Calu3 (cell line): Measurements from ENCODE around the gene ATP10B. TPM values are rescaled to one million over a fixed set of nuclear protein-coding genes. Genes with fewer than 3 reads are reported as not detected.

Experiments
- BruUV-seq: library from RNA; stranded (reverse); fragments of 400-500 nt; replicated peaks from 2 replicates; lab custom pipeline; 2021; lab: Mats Ljungman, UMichigan
- CTCF ChIA-PET: fragments of 300-600 bp; sonication (Branson Sonifier 250); formaldehyde crosslinking; loops from one replicate; lab custom pipeline; 2022; ENCODE audit warnings: antibody characterized with exemption; lab: Charles Lee
- DNase-seq: peaks from one replicate; pipeline ENCODE4 v3.0.0; 2022
- H3K27ac Mint-ChIP-seq: one replicate; pipeline ENCODE4 v1.8.0; 2022; ENCODE audit warnings: mixed read lengths; ENCODE audit not compliant: unreplicated experiment
- H3K27me3 Mint-ChIP-seq: one replicate; pipeline ENCODE4 v1.8.0; 2022; ENCODE audit warnings: mixed read lengths; ENCODE audit not compliant: unreplicated experiment
- H3K36me3 Mint-ChIP-seq: one replicate; pipeline ENCODE4 v1.8.0; 2022; ENCODE audit warnings: mild to moderate bottlenecking, moderate library complexity, mixed read lengths; ENCODE audit not compliant: insufficient read depth, unreplicated experiment
- H3K4me1 Mint-ChIP-seq: one replicate; pipeline ENCODE4 v1.8.0; 2022; ENCODE audit warnings: mild to moderate bottlenecking, low read depth, mixed read lengths; ENCODE audit not compliant: unreplicated experiment
- H3K4me3 Mint-ChIP-seq: one replicate; pipeline ENCODE4 v1.8.0; 2022; ENCODE audit warnings: mild to moderate bottlenecking, low read depth, moderate library complexity, mixed read lengths; ENCODE audit not compliant: unreplicated experiment
- H3K9me3 Mint-ChIP-seq: one replicate; pipeline ENCODE4 v1.8.0; 2022; ENCODE audit warnings: low read depth, mixed read lengths; ENCODE audit not compliant: unreplicated experiment
- CTCF ChIP-seq: fragments of 200-600 bp; IDR thresholded peaks from one replicate; pipeline ENCODE4 v1.8.0; 2022; ENCODE audit warnings: antibody characterized with exemption; ENCODE audit not compliant: unreplicated experiment
- intact Hi-C: fragments of 100-400 bp; cut with micrococcal nuclease; formaldehyde crosslinking; loops from one replicate; pipeline ENCODE4 v1.10.0; 2022; ENCODE audit not compliant: unreplicated experiment
- total RNA-seq: library from RNA; stranded (reverse); gene quantifications from 2 replicates; pipeline ENCODE4 v1.2.3, GENCODE V29; 2022

Gene ATP10B
- total RNA-seq, 1 experiment from 2014 or later = 1.4 TPM

- intact Hi-C loops = no loop called here
- H3K27me3 Mint-ChIP-seq = peaks cover 12% of the 10 kb centered on the region
- CTCF ChIA-PET = no interaction called here
- BruUV-seq = no TSS peak
- no peaks in the 10 kb centered on the region for H3K9me3 Mint-ChIP-seq
- no peak overlapping the region for H3K4me3 Mint-ChIP-seq
- no peak for DNase-seq
- no peak for TF ChIP-seq CTCF
- H3K27ac Mint-ChIP-seq = no peak overlapping the region
- H3K4me1 Mint-ChIP-seq = peaks cover 19% of the 10 kb centered on the region
- H3K36me3 Mint-ChIP-seq = no peaks in the 10 kb centered on the region
These were observed 210.6 kb downstream of the ATP10B start for GRCh38 chr5:160641405-160641804.

GRCh38 chr5:160640406-160640805, 211.6 kb downstream of the ATP10B start:
- H3K4me3 Mint-ChIP-seq = no peak overlapping the region
- DNase-seq = no peak
- no peak overlapping the region for H3K27ac Mint-ChIP-seq
- H3K4me1 Mint-ChIP-seq = peaks cover 19% of the 10 kb centered on the region
- BruUV-seq = no TSS peak
- no peaks in the 10 kb centered on the region for H3K36me3 Mint-ChIP-seq
- peaks cover 17% of the 10 kb centered on the region for H3K27me3 Mint-ChIP-seq
- CTCF ChIA-PET = interaction anchor here (0.8 to 1.7 kb wide), 2 partner anchors 9 to 11 kb away, joined by 3 to 7 read pairs; no protein-coding TSS in a partner anchor
- intact Hi-C loops = no loop called here
- no peak for TF ChIP-seq CTCF
- no peaks in the 10 kb centered on the region for H3K9me3 Mint-ChIP-seq

- CTCF ChIA-PET = interaction anchor here (0.5 to 1.7 kb wide), 3 partner anchors 11 to 139 kb away, joined by 3 to 7 read pairs (median 3); no protein-coding TSS in a partner anchor
- BruUV-seq = no TSS peak
- Mint-ChIP-seq H3K9me3 (no peaks in the 10 kb centered on the region), H3K4me3 (no peak overlapping the region), H3K36me3 (no peaks in the 10 kb centered on the region), H3K27me3 (peaks cover 17% of the 10 kb centered on the region), H3K27ac (no peak overlapping the region), H3K4me1 (peaks cover 27% of the 10 kb centered on the region)
- intact Hi-C loops = loop anchor here (5.0 to 10.0 kb wide), 2 partner anchors 131 to 203 kb away; no protein-coding TSS in a partner anchor
- TF ChIP-seq CTCF = no peak
- DNase-seq = peak; percentile 50
These were observed 213.8 kb downstream of the ATP10B start for GRCh38 chr5:160638161-160638742.

GRCh38 chr5:160637357-160638090, 214.5 kb downstream of the ATP10B start:
- intact Hi-C loops = loop anchor here (5.0 to 10.0 kb wide), 2 partner anchors 130 to 203 kb away; no protein-coding TSS in a partner anchor
- no peak for TF ChIP-seq CTCF
- H3K4me3 Mint-ChIP-seq = no peak overlapping the region
- H3K9me3 Mint-ChIP-seq = no peaks in the 10 kb centered on the region
- no peak for DNase-seq
- H3K36me3 Mint-ChIP-seq = no peaks in the 10 kb centered on the region
- H3K4me1 Mint-ChIP-seq = peaks cover 27% of the 10 kb centered on the region
- CTCF ChIA-PET = interaction anchor here (1.3 kb wide), 1 partner anchor 12 kb away, joined by 3 read pairs; no protein-coding TSS in a partner anchor
- H3K27ac Mint-ChIP-seq = no peak overlapping the region
- no TSS peak for BruUV-seq
- H3K27me3 Mint-ChIP-seq = peaks cover 17% of the 10 kb centered on the region
